ENCODE data around the gene DNAJC3.
"Not testable (repeated sequence)": the region's sequence is repeated elsewhere in the genome, so short reads cannot be mapped to it uniquely, and the experiment has no call there.

The DNAJC3 gene

GRCh38 chr13:95754069-95754468 lies 77.1 kb downstream of the DNAJC3 start:
- no peak overlapping the region for H3K4me3 ChIP-seq (ENCODE audit: low read length, poor library complexity, severe bottlenecking)
- H3K9ac ChIP-seq (ENCODE audit: low read depth, low read length, poor library complexity, severe bottlenecking): no peak overlapping the region
- H2AFZ ChIP-seq (ENCODE audit: low read length): no peak overlapping the region
- no peak for TF ChIP-seq CTCF (conservative IDR thresholded peaks at IDR 0.05; ENCODE audit: low read length)
- TF ChIP-seq EZH2phosphoT487 (IDR thresholded peaks at IDR 0.05; ENCODE audit: borderline replicate concordance): no peak
- no peaks in the 10 kb centered on the region for H3K27me3 ChIP-seq (ENCODE audit: insufficient read depth, low read length, poor library complexity, severe bottlenecking)
- no peaks in the 10 kb centered on the region for H3F3A ChIP-seq (ENCODE audit: low read depth)
- no peaks in the 10 kb centered on the region for H3K9me2 ChIP-seq (replicated peaks; ENCODE audit: low read depth, low read length)
- no peaks in the 10 kb centered on the region for H3K4me1 ChIP-seq (ENCODE audit: insufficient read depth, low read length, poor library complexity, severe bottlenecking)
- H4K20me1 ChIP-seq (ENCODE audit: insufficient read depth, low read length, poor library complexity, severe bottlenecking): no peaks in the 10 kb centered on the region
- no peaks in the 10 kb centered on the region for H3K9me3 ChIP-seq (ENCODE audit: insufficient read depth, low read depth, low read length)
- H3K79me2 ChIP-seq (ENCODE audit: insufficient read depth, low read length): peaks cover 16% of the 10 kb centered on the region; the same call in 1 of the 2 replicates
- H3K36me3 ChIP-seq (ENCODE audit: insufficient read depth, low read length): peaks cover 6% of the 10 kb centered on the region; the same call in 1 of the 2 replicates
- H3K4me2 ChIP-seq (ENCODE audit: low read depth, low read length, poor library complexity, severe bottlenecking): no peak overlapping the region

- H3K4me2 ChIP-seq (ENCODE audit: low read depth, low read length, poor library complexity, severe bottlenecking): no peak overlapping the region
- TF ChIP-seq EZH2phosphoT487 (IDR thresholded peaks at IDR 0.05; ENCODE audit: borderline replicate concordance): no peak
- no peak for TF ChIP-seq CTCF (conservative IDR thresholded peaks at IDR 0.05; ENCODE audit: low read length)
- no peaks in the 10 kb centered on the region for H4K20me1 ChIP-seq (ENCODE audit: insufficient read depth, low read length, poor library complexity, severe bottlenecking)
- no peaks in the 10 kb centered on the region for H3K4me1 ChIP-seq (ENCODE audit: insufficient read depth, low read length, poor library complexity, severe bottlenecking)
- H3K9ac ChIP-seq (ENCODE audit: low read depth, low read length, poor library complexity, severe bottlenecking): no peak overlapping the region
- no peak overlapping the region for H3K4me3 ChIP-seq (ENCODE audit: low read length, poor library complexity, severe bottlenecking)
- H3K9me3 ChIP-seq (ENCODE audit: insufficient read depth, low read depth, low read length): no peaks in the 10 kb centered on the region
- H3K9me2 ChIP-seq (replicated peaks; ENCODE audit: low read depth, low read length): no peaks in the 10 kb centered on the region
- H2AFZ ChIP-seq (ENCODE audit: low read length): no peak overlapping the region
- peaks cover 15% of the 10 kb centered on the region; the same call in 1 of the 2 replicates for H3K79me2 ChIP-seq (ENCODE audit: insufficient read depth, low read length)
- peaks cover 22% of the 10 kb centered on the region; the same call in 1 of the 2 replicates for H3K36me3 ChIP-seq (ENCODE audit: insufficient read depth, low read length)
- no peaks in the 10 kb centered on the region for H3K27me3 ChIP-seq (ENCODE audit: insufficient read depth, low read length, poor library complexity, severe bottlenecking)
- H3F3A ChIP-seq (ENCODE audit: low read depth): no peaks in the 10 kb centered on the region
Measured at GRCh38 chr13:95756072-95756471, 79.1 kb downstream of the DNAJC3 start.

- H3K27me3 ChIP-seq (ENCODE audit: insufficient read depth, low read length, poor library complexity, severe bottlenecking); H4K20me1 ChIP-seq (ENCODE audit: insufficient read depth, low read length, poor library complexity, severe bottlenecking); H3F3A ChIP-seq (ENCODE audit: low read depth); H3K9me3 ChIP-seq (ENCODE audit: insufficient read depth, low read depth, low read length); H3K4me3 ChIP-seq (ENCODE audit: low read length, poor library complexity, severe bottlenecking); H3K4me2 ChIP-seq (ENCODE audit: low read depth, low read length, poor library complexity, severe bottlenecking); H3K9me2 ChIP-seq (replicated peaks; ENCODE audit: low read depth, low read length); H3K79me2 ChIP-seq (ENCODE audit: insufficient read depth, low read length); H3K4me1 ChIP-seq (ENCODE audit: insufficient read depth, low read length, poor library complexity, severe bottlenecking); H2AFZ ChIP-seq (ENCODE audit: low read length); H3K9ac ChIP-seq (ENCODE audit: low read depth, low read length, poor library complexity, severe bottlenecking): not testable (repeated sequence)
- peaks cover 69% of the 10 kb centered on the region for H3K36me3 ChIP-seq (ENCODE audit: insufficient read depth, low read length)
Measured at GRCh38 chr13:95762626-95763025, 85.7 kb downstream of the DNAJC3 start.

- Histone ChIP-seq H4K20me1 (ENCODE audit: insufficient read depth, low read length, poor library complexity, severe bottlenecking) (no peaks in the 10 kb centered on the region), H3K79me2 (ENCODE audit: insufficient read depth, low read length) (no peaks in the 10 kb centered on the region), H3K36me3 (ENCODE audit: insufficient read depth, low read length) (peaks cover 63% of the 10 kb centered on the region), H3K9ac (ENCODE audit: low read depth, low read length, poor library complexity, severe bottlenecking) (no peak overlapping the region), H3F3A (ENCODE audit: low read depth) (no peaks in the 10 kb centered on the region), H3K9me3 (ENCODE audit: insufficient read depth, low read depth, low read length) (no peaks in the 10 kb centered on the region), H2AFZ (ENCODE audit: low read length) (no peak overlapping the region), H3K4me2 (ENCODE audit: low read depth, low read length, poor library complexity, severe bottlenecking) (no peak overlapping the region), H3K4me3 (ENCODE audit: low read length, poor library complexity, severe bottlenecking) (no peak overlapping the region), H3K27me3 (ENCODE audit: insufficient read depth, low read length, poor library complexity, severe bottlenecking) (no peaks in the 10 kb centered on the region), H3K4me1 (ENCODE audit: insufficient read depth, low read length, poor library complexity, severe bottlenecking) (no peaks in the 10 kb centered on the region), H3K9me2 (replicated peaks; ENCODE audit: low read depth, low read length) (no peaks in the 10 kb centered on the region)
- no peak for TF ChIP-seq EZH2phosphoT487 (IDR thresholded peaks at IDR 0.05; ENCODE audit: borderline replicate concordance)
- no peak for TF ChIP-seq CTCF (conservative IDR thresholded peaks at IDR 0.05; ENCODE audit: low read length)
Measured at GRCh38 chr13:95763601-95764000, 86.7 kb downstream of the DNAJC3 start.
